H1 (cell line): ENCODE measurements around the gene FBXO5. TPM values are rescaled to one million over a fixed set of nuclear protein-coding genes. Genes with fewer than 3 reads are reported as not detected.

Experiments used
- CTCF ChIA-PET: fragments of 300-600 bp; sonication (Branson Sonifier 250); formaldehyde crosslinking; loops from one replicate; lab custom pipeline; 2021; ENCODE audit not compliant: partially characterized antibody; lab: Charles Lee
- POLR2A ChIA-PET: fragments of 300-600 bp; sonication (Branson Sonifier 250); formaldehyde crosslinking; loops from one replicate; lab custom pipeline; 2021; ENCODE audit warnings: inconsistent platforms; ENCODE audit not compliant: partially characterized antibody; lab: Charles Lee
- DNase-seq, 2 experiments: peaks; one replicate each; pipeline versions ENCODE4 v3.0.0 to v3.0.0-alpha.2; 2010 to 2022; ENCODE audit warnings: low spot score in 2 of 2, low read depth in 1 of 2, mixed read lengths in 1 of 2
- FAIRE-seq: peaks from 2 replicates; lab custom pipeline; 2011; peaks lifted over from hg19 to GRCh38; lab: Jason Lieb, UNC
- H2AFZ ChIP-seq: 2 replicates; pipeline ENCODE4 v1.8.1; 2012; ENCODE audit warnings: low read length, inconsistent platforms
- H2AK5ac ChIP-seq: 2 replicates; pipeline ENCODE4 v1.6.1; 2013; ENCODE audit warnings: low read depth, low read length
- H2BK120ac ChIP-seq: replicated peaks from 2 replicates; pipeline ENCODE3; 2013; ENCODE audit warnings: low read depth, low read length, inconsistent platforms
- H2BK12ac ChIP-seq: 2 replicates; pipeline ENCODE4 v1.6.1; 2013; ENCODE audit warnings: low read depth, low read length
- H2BK15ac ChIP-seq: 2 replicates; pipeline ENCODE4 v1.6.1; 2013; ENCODE audit warnings: low read length
- H2BK20ac ChIP-seq: 2 replicates; pipeline ENCODE4 v1.6.1; 2013; ENCODE audit warnings: low read length
- H2BK5ac ChIP-seq: 2 replicates; pipeline ENCODE4 v1.6.1; 2013; ENCODE audit warnings: low read depth, low read length
- H3K14ac ChIP-seq: 2 replicates; pipeline ENCODE4 v1.6.1; 2013; ENCODE audit warnings: inconsistent platforms; ENCODE audit not compliant: insufficient read length
- H3K18ac ChIP-seq: 2 replicates; pipeline ENCODE4 v1.6.1; 2013; ENCODE audit warnings: low read length; ENCODE audit errors: extremely low read depth
- H3K23ac ChIP-seq: 2 replicates; pipeline ENCODE4 v1.6.1; 2013; ENCODE audit warnings: inconsistent platforms; ENCODE audit not compliant: insufficient read length
- H3K23me2 ChIP-seq: 2 replicates; pipeline ENCODE4 v1.6.1; 2013; ENCODE audit warnings: low read depth, low read length
- H3K27ac ChIP-seq: 2 replicates; pipeline ENCODE4 v1.6.1; 2011; ENCODE audit warnings: low read depth, low read length, inconsistent platforms
- H3K27me3 ChIP-seq, 4 experiments: replicated peaks in 1 of 4; 1 replicate in 1 of 4; 2 replicates in 3 of 4; pipeline versions ENCODE4 v1.6.1 to v1.8.1; 2011 to 2013; ENCODE audit warnings: low read length in 3 of 4, mild to moderate bottlenecking in 3 of 4, inconsistent platforms in 2 of 4, mixed read lengths in 2 of 4, moderate library complexity in 1 of 4; ENCODE audit not compliant: control insufficient read depth in 3 of 4, insufficient read depth in 3 of 4; ENCODE audit errors: extremely low read depth in 1 of 4
- H3K36me3 ChIP-seq, 4 experiments: 2 replicates each; pipeline versions ENCODE4 v1.6.1 to v1.8.1; 2011 to 2013; ENCODE audit warnings: mild to moderate bottlenecking in 4 of 4, low read length in 3 of 4, moderate library complexity in 2 of 4, control low read depth in 1 of 4, inconsistent platforms in 1 of 4; ENCODE audit not compliant: insufficient read depth in 4 of 4, control insufficient read depth in 2 of 4
- H3K4ac ChIP-seq: replicated peaks from 2 replicates; pipeline ENCODE3; 2013; ENCODE audit warnings: low read length, low read depth, mixed read lengths, inconsistent platforms; ENCODE audit not compliant: insufficient read length
- H3K4me1 ChIP-seq, 4 experiments: replicated peaks in 1 of 4; 1 replicate in 1 of 4; 2 replicates in 3 of 4; pipeline versions ENCODE4 v1.6.1 to v1.8.1; 2011 to 2013; ENCODE audit warnings: low read length in 3 of 4, inconsistent platforms in 2 of 4, mixed read lengths in 1 of 4; ENCODE audit not compliant: insufficient read depth in 4 of 4, control insufficient read depth in 3 of 4
- H3K4me2 ChIP-seq, 2 experiments: 2 replicates each; pipeline versions ENCODE4 v1.6.1 to v1.8.1; 2011 to 2013; ENCODE audit warnings: low read depth in 2 of 2, low read length in 2 of 2, control low read depth in 1 of 2, inconsistent platforms in 1 of 2, mild to moderate bottlenecking in 1 of 2; ENCODE audit not compliant: insufficient read depth in 1 of 2
- H3K4me3 ChIP-seq, 4 experiments: fragments of 200-600, 300-600 bp in 1 of 4; sonication (generic), shearing (Covaris generic), sonication (Bioruptor Twin) in 1 of 4; 2 replicates each; pipeline versions ENCODE4 v1.5.1 to v1.8.1; 2011 to 2016; ENCODE audit warnings: low read length in 4 of 4, low read depth in 3 of 4, control low read depth in 2 of 4, inconsistent platforms in 2 of 4, mild to moderate bottlenecking in 2 of 4, mixed read lengths in 1 of 4, moderate library complexity in 1 of 4; ENCODE audit not compliant: insufficient read depth in 2 of 4; ENCODE audit errors: extremely low read depth in 1 of 4
- H3K56ac ChIP-seq: replicated peaks from 2 replicates; pipeline ENCODE3; 2013; ENCODE audit warnings: low read depth, mild to moderate bottlenecking, mixed read lengths, low read length, inconsistent platforms; ENCODE audit not compliant: insufficient read length
- H3K79me1 ChIP-seq: 2 replicates; pipeline ENCODE4 v1.6.1; 2013; ENCODE audit warnings: low read depth, low read length, control low read depth
- H3K79me2 ChIP-seq, 2 experiments: 2 replicates each; pipeline versions ENCODE4 v1.6.1 to v1.8.1; 2012 to 2013; ENCODE audit warnings: low read length in 2 of 2, mild to moderate bottlenecking in 2 of 2, inconsistent platforms in 1 of 2; ENCODE audit not compliant: insufficient read depth in 2 of 2, control insufficient read depth in 1 of 2
- H3K9ac ChIP-seq, 4 experiments: replicated peaks in 1 of 4; 1 replicate in 1 of 4; 2 replicates in 3 of 4; pipeline versions ENCODE4 v1.6.1 to v1.8.1; 2011 to 2013; ENCODE audit warnings: low read depth in 3 of 4, low read length in 3 of 4, control low read depth in 2 of 4, mild to moderate bottlenecking in 2 of 4, moderate library complexity in 2 of 4, inconsistent platforms in 1 of 4; ENCODE audit errors: extremely low read depth in 1 of 4
- H3K9me3 ChIP-seq, 2 experiments: 2 replicates each; pipeline versions ENCODE4 v1.6.1 to v1.8.1; 2012 to 2013; ENCODE audit warnings: mild to moderate bottlenecking in 2 of 2, moderate library complexity in 2 of 2, control low read depth in 1 of 2, inconsistent platforms in 1 of 2, low read depth in 1 of 2, low read length in 1 of 2, mixed read lengths in 1 of 2; ENCODE audit not compliant: insufficient read depth in 2 of 2
- H4K20me1 ChIP-seq, 2 experiments: replicated peaks in 1 of 2; 2 replicates each; pipeline versions ENCODE3 to v1.8.1; 2011 to 2013; ENCODE audit warnings: inconsistent platforms in 2 of 2, low read length in 2 of 2, mild to moderate bottlenecking in 1 of 2; ENCODE audit not compliant: insufficient read depth in 2 of 2, control insufficient read depth in 1 of 2
- H4K5ac ChIP-seq: 2 replicates; pipeline ENCODE4 v1.6.1; 2013; ENCODE audit warnings: low read length, low read depth, mixed read lengths, inconsistent platforms; ENCODE audit not compliant: insufficient read length
- H4K8ac ChIP-seq: 2 replicates; pipeline ENCODE4 v1.8.0; 2013; ENCODE audit warnings: mild to moderate bottlenecking, moderate library complexity, low read length, inconsistent platforms; ENCODE audit not compliant: insufficient read depth; ENCODE audit errors: extremely low read depth
- H4K91ac ChIP-seq: replicated peaks from 2 replicates; pipeline ENCODE3; 2013; ENCODE audit warnings: low read length, mixed read lengths, inconsistent platforms; ENCODE audit not compliant: insufficient read length
- EGR1 ChIP-seq: IDR thresholded peaks from 2 replicates; pipeline ENCODE4 v1.6.1; 2011; ENCODE audit warnings: low read depth, low read length, borderline replicate concordance
- EZH2 ChIP-seq: fragments of 200-600 bp; sonication (generic); IDR thresholded peaks from 2 replicates; pipeline ENCODE4 v1.7.1; 2012; ENCODE audit warnings: low read depth, mild to moderate bottlenecking, moderate library complexity, low read length, inconsistent platforms; ENCODE audit not compliant: severe bottlenecking
- HDAC6 ChIP-seq: IDR thresholded peaks from one replicate; pipeline ENCODE4 v1.7.1; 2012; ENCODE audit warnings: low read depth, mild to moderate bottlenecking, inconsistent platforms, low read length, moderate library complexity
- MAX ChIP-seq: IDR thresholded peaks from 2 replicates; pipeline ENCODE4 v1.6.1; 2012; ENCODE audit warnings: inconsistent platforms
- POU5F1 ChIP-seq: IDR thresholded peaks from 2 replicates; pipeline ENCODE4 v1.6.1; 2011; ENCODE audit warnings: low read depth, mild to moderate bottlenecking, low read length, moderate library complexity
- SIN3A ChIP-seq, 2 experiments: IDR thresholded peaks in 1 of 2; conservative IDR thresholded peaks in 1 of 2; 2 replicates each; pipeline ENCODE4 v1.6.1; 2011 to 2012; ENCODE audit warnings: low read length in 2 of 2, improper control_type of control experiment in 1 of 2, low read depth in 1 of 2, mild to moderate bottlenecking in 1 of 2
- SIRT6 ChIP-seq: IDR thresholded peaks from one replicate; pipeline ENCODE4 v1.7.1; 2012; ENCODE audit warnings: low read length, inconsistent platforms
- TCF12 ChIP-seq: IDR thresholded peaks from 2 replicates; pipeline ENCODE4 v1.6.1; 2011; ENCODE audit warnings: low read depth, mild to moderate bottlenecking, low read length
- USF2 ChIP-seq: IDR thresholded peaks from 2 replicates; pipeline ENCODE4 v1.6.1; 2011; ENCODE audit warnings: low read length, improper control_type of control experiment
- WGBS, 2 experiments: shearing (Covaris generic) in 1 of 2; methylation state at CpG; one replicate each; pipeline versions ENCODE4 v1.1.6 to v1.1.7; 2013 to 2015; ENCODE audit warnings: low lambda C conversion rate in 2 of 2, mixed read lengths in 2 of 2, inconsistent platforms in 1 of 2, low coverage in 1 of 2, missing lambda C conversion rate in 1 of 2; ENCODE audit not compliant: insufficient replicate concordance in 2 of 2, insufficient coverage in 1 of 2, insufficient read length in 1 of 2; ENCODE audit errors: extremely low coverage in 1 of 2, missing lambda C conversion rate in 1 of 2; 5-methylcytosine and 5-hydroxymethylcytosine counted together
- polyA plus RNA-seq, 7 experiments: library from polyadenylated mRNA; depleted of rRNA in 3 of 7; stranded (reverse) in 5 of 7; unstranded in 2 of 7; fragments of >200 nt in 5 of 7; fragments of 200-250 nt in 2 of 7; gene quantifications; 1 replicate in 5 of 7; 2 replicates in 1 of 7; 4 replicates in 1 of 7; pipeline versions ENCODE4 v1.2.1 to v1.2.3, GENCODE V29; 2011 to 2013; ENCODE audit warnings: missing spikeins in 2 of 7, mixed read lengths in 2 of 7
- total RNA-seq: library from RNA; stranded (reverse); fragmentation: NEBNext Ultra II Directional; extraction: Animal tissue kit (Norgen Biotek cat#: 25700); gene quantifications from 2 replicates; pipeline ENCODE4 v1.2.1, GENCODE V29; 2021

FBXO5 gene
- total and polyA plus RNA-seq, 2 of the 8 experiments (the other 6 are each of a cell fraction or from before 2014, with no cell fraction given), result 13.7 to 55.1 TPM

- Histone ChIP-seq H3K27ac (peak within 1 kb of the TSS; percentile 69; the same call in 1 of the 2 replicates), H2BK20ac (no peak within 1 kb of the TSS), H3K4ac (no peak within 1 kb of the TSS), H3K36me3 (peaks cover 0 to 7% (median 0%) of the 10 kb centered on the region in 4 experiments; a peak in 3 of 8 replicates), H3K56ac (peak within 1 kb of the TSS; percentile 74), H3K4me3 (peak within 1 kb of the TSS; percentile 84 to 100 (median 98)), H3K14ac (peak within 1 kb of the TSS; percentile 8), H2BK120ac (no peak within 1 kb of the TSS), H3K4me2 (peak within 1 kb of the TSS; percentile 86 to 99), H3K79me1 (peaks cover 2% of the 10 kb centered on the region; the same call in 1 of the 2 replicates), H2BK5ac (peak within 1 kb of the TSS; percentile 89), H4K8ac (peak within 1 kb of the TSS; percentile 54; the same call in 1 of the 2 replicates), H3K23ac (no peak within 1 kb of the TSS), H3K79me2 (peaks cover 12 to 46% of the 10 kb centered on the region in 2 experiments), H4K5ac (peak within 1 kb of the TSS; percentile 42), H2BK15ac (no peak within 1 kb of the TSS), H3K27me3 (no peaks in the 10 kb centered on the region), H4K20me1 (peaks cover 3 to 5% of the 10 kb centered on the region in 2 experiments), H3K9ac (peak within 1 kb of the TSS; percentile 78 to 98 (median 91)), H2AK5ac (no peak within 1 kb of the TSS), H4K91ac (no peak within 1 kb of the TSS), H3K18ac (0 out of 2 replicates have a peak within 1 kb of the TSS, but pooled peaks have one; percentile 41), H3K9me3 (no peaks in the 10 kb centered on the region), H3K23me2 (peaks cover 12% of the 10 kb centered on the region), H2AFZ (peak within 1 kb of the TSS; percentile 93), H3K4me1 (peaks cover 0 to 3% (median 1%) of the 10 kb centered on the region in 4 experiments; a peak in 2 of 7 replicates), H2BK12ac (no peak within 1 kb of the TSS)
- DNase-seq (peak; percentile 90 to 96), FAIRE-seq (peak; percentile 84)
- WGBS, 2 experiments, result 2% methylated on average over 48 of the region's 52 CpGs; no CpG with 5 or more reads in 1 of the 2 experiments
- CTCF ChIA-PET, result interaction anchor here (1.0 kb wide), 1 partner anchor 275 kb away, joined by 3 read pairs; no protein-coding TSS in a partner anchor
- POLR2A ChIA-PET, result interaction anchor here (2.7 to 8.8 kb wide), 2 partner anchors 11 to 18 kb away, joined by 8 to 103 read pairs; partner anchors contain the start of gene FBXO5
- TF ChIP-seq SIN3A (conservative IDR thresholded peaks at IDR 0.05 in 1 of 2, IDR thresholded peaks at IDR 0.05 in 1 of 2; ENCODE audit: low read depth in 1 of 2, low read length in 2 of 2) (0 out of 4 replicates have a peak, but pooled peaks have one; percentile 8 to 11), POU5F1 (no peak), TCF12 (no peak), MAX (no peak; the same call in 1 of the 2 replicates), SIRT6 (no peak), HDAC6 (no peak), EGR1 (no peak), USF2 (no peak), EZH2 (no peak)
Measured at GRCh38 chr6:153002613-153003365, 19.9 kb upstream of the FBXO5 start, which contains the start of gene MTRF1L. TSS of gene MTRF1L (minus strand) at chr6:153002709. CDS start at chr6:153002685, 24 bp downstream.
